Measurements from ENCODE around the gene SLC9A8. TPM values are rescaled to one million over a fixed set of nuclear protein-coding genes. Genes with fewer than 3 reads are reported as not detected.

SLC9A8 gene
- total and polyA plus RNA-seq, 9 of the 15 experiments (the other 6 are each of a cell fraction or from before 2014, with no cell fraction given): 0.56 to 9.7 (median 5.0) TPM

DNA sequence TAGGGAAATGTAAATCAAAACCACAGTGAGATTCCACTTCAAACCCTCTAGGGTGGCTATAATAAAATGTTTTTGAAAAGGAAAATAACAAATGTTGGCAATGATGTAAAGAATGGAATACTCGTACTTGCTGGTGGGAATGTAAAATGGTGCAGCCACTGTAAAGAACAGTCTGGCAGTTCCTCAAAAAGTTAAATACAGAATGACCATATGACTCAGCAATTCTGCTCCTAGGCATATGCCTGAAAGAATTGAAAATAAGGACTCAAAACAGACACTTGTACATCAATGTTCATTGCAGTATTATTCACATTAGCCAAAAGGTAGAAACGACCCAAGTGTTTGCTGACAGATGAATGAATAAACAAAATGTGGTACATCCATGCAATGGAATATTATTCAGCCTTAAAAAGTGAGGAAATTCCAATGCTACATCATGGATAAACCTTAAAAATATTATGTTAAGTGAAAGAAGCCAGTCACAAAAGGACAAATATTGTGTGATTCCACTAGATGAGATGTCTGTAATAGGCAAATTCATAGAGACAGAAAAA lies 113.3 kb downstream of the SLC9A8 start (continued):
- TF ChIP-seq L3MBTL2 (IDR thresholded peaks at IDR 0.05) (0 out of 2 replicates have a peak, but pooled peaks have one; percentile 13), CEBPB (tag; IDR thresholded peaks at IDR 0.05) (no peak), SPI1 (IDR thresholded peaks at IDR 0.05; ENCODE audit: borderline replicate concordance, low read depth, low read length) (peak; percentile 88), HLTF (IDR thresholded peaks at IDR 0.05) (no peak), MCM7 (IDR thresholded peaks at IDR 0.05) (no peak), RCOR1 (IDR thresholded peaks at IDR 0.05; ENCODE audit: borderline replicate concordance in 1 of 2, low read depth in 2 of 2, low read length in 2 of 2) (0 out of 4 replicates have a peak, but pooled peaks of 1 of the 2 experiments have one; percentile 7), RBM25 (IDR thresholded peaks at IDR 0.05; ENCODE audit: low read depth, low read length, severe bottlenecking) (peak; percentile 60), MCM5 (IDR thresholded peaks at IDR 0.05; ENCODE audit: low read depth) (no peak), ZNF583 (CRISPR knock-in tag; IDR thresholded peaks at IDR 0.05) (no peak), BACH1 (tag; IDR thresholded peaks at IDR 0.05) (peak; percentile 93), MLLT1 (IDR thresholded peaks at IDR 0.05) (no peak), TRIM24 (IDR thresholded peaks at IDR 0.05) (0 out of 4 replicates have a peak, but pooled peaks of 1 of the 2 experiments have one; percentile 12), EP300 (IDR thresholded peaks at IDR 0.05; ENCODE audit: low read length) (no peak), CXXC5 (CRISPR knock-in tag; IDR thresholded peaks at IDR 0.05) (no peak), ZNF12 (CRISPR knock-in tag; IDR thresholded peaks at IDR 0.05) (no peak), ZNF347 (CRISPR knock-in tag; IDR thresholded peaks at IDR 0.05; ENCODE audit: low read depth) (no peak), KLF16 (IDR thresholded peaks at IDR 0.05) (no peak), CBX5 (IDR thresholded peaks at IDR 0.05; ENCODE audit: borderline replicate concordance, low read depth) (no peak), PPARD (CRISPR knock-in tag; IDR thresholded peaks at IDR 0.05) (no peak), RAD51 (IDR thresholded peaks at IDR 0.05; ENCODE audit: borderline replicate concordance, low read depth) (no peak), KDM1A (IDR thresholded peaks at IDR 0.05) (peak; percentile 39 to 52; a peak in 1 of 4 replicates), ZNF146 (CRISPR knock-in tag; IDR thresholded peaks at IDR 0.05; ENCODE audit: unreplicated experiment) (peak; percentile 87), MAFG (tag; conservative IDR thresholded peaks at IDR 0.05) (peak; percentile 98), NFE2 (IDR thresholded peaks at IDR 0.05; ENCODE audit: low read depth) (peak; percentile 97), MAFF (IDR thresholded peaks at IDR 0.05; ENCODE audit: low read length) (peak; percentile 96), HNRNPLL (IDR thresholded peaks at IDR 0.05; ENCODE audit: low read depth, low read length, poor library complexity, severe bottlenecking) (no peak), NR4A1 (CRISPR knock-in tag; IDR thresholded peaks at IDR 0.05) (no peak), NR4A1 (tag; IDR thresholded peaks at IDR 0.05) (no peak), PTBP1 (IDR thresholded peaks at IDR 0.05; ENCODE audit: low read depth, low read length) (no peak), ZNF197 (CRISPR knock-in tag; IDR thresholded peaks at IDR 0.05; ENCODE audit: low read depth) (no peak), PHF8 (IDR thresholded peaks at IDR 0.05; ENCODE audit: borderline replicate concordance, low read length) (no peak), TAF9B (IDR thresholded peaks at IDR 0.05; ENCODE audit: partially characterized antibody) (no peak)
- TF ChIP-seq, protein P1, sequence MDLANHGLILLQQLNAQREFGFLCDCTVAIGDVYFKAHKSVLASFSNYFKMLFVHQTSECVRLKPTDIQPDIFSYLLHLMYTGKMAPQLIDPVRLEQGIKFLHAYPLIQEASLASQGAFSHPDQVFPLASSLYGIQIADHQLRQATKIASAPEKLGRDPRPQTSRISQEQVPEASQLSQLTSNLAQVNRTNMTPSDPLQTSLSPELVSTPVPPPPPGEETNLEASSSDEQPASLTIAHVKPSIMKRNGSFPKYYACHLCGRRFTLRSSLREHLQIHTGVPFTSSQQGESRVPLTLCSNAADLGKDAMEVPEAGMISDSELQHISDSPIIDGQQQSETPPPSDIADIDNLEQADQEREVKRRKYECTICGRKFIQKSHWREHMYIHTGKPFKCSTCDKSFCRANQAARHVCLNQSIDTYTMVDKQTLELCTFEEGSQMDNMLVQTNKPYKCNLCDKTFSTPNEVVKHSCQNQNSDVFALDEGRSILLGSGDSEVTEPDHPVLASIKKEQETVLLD (IDR thresholded peaks at IDR 0.05): no peak

All from K562 (cell line).